Measurements from ENCODE around the gene TTR. TPM values are rescaled to one million over a fixed set of nuclear protein-coding genes. Genes with fewer than 3 reads are reported as not detected.
A peak's percentile ranks its signal among the peaks of the same experiment; 100 is the strongest.

Gene TTR
- total and polyA plus RNA-seq, 9 of the 15 experiments (the other 6 are each of a cell fraction or from before 2014, with no cell fraction given) = 0.17 to 0.53 TPM; not detected in 7

GRCh38 chr18:31565782-31566512, 25.7 kb upstream of the TTR start (continued):
- no peak for TF ChIP-seq CUX1 (CRISPR knock-in tag; IDR thresholded peaks at IDR 0.05)
- TF ChIP-seq ZNF57 (CRISPR knock-in tag; IDR thresholded peaks at IDR 0.05) = no peak

GRCh38 chr18:31566576-31567306, 24.9 kb upstream of the TTR start:
- FAIRE-seq = no peak
- intact Hi-C loops (cut with micrococcal nuclease) = no loop called here
- peak; percentile 28; the same call in 1 of the 3 replicates for ATAC-seq
- H3K4me1 ChIP-seq (replicated peaks in 1 of 2; ENCODE audit: control insufficient read depth in 2 of 2, insufficient read depth in 2 of 2, low read length in 2 of 2) = no peaks in the 10 kb centered on the region
- no peak overlapping the region for H3K4me2 ChIP-seq (ENCODE audit: insufficient read depth, low read length)
- ChIA-PET POLR2A (no interaction called here), CTCF (ENCODE audit: low intra/inter-chr PET ratio) (interaction anchor here (0.5 kb wide), 1 partner anchor 477 kb away, joined by 3 read pairs; no protein-coding TSS in a partner anchor)
- in situ Hi-C loops (cut with MboI) = no loop called here
- H3K27me3 ChIP-seq (ENCODE audit: control insufficient read depth in 2 of 2, insufficient read depth in 2 of 2, low read length in 2 of 2) = peaks cover 6 to 9% of the 10 kb centered on the region in 2 experiments; a peak in 3 of 5 replicates
- H3K9me1 ChIP-seq (ENCODE audit: control insufficient read depth, insufficient read depth, low read length) = no peaks in the 10 kb centered on the region
- no peaks in the 10 kb centered on the region for H3K36me3 ChIP-seq (ENCODE audit: control insufficient read depth, insufficient read depth, low read length)
- H2AFZ ChIP-seq (ENCODE audit: low read depth, low read length) = no peak overlapping the region
- WGBS (ENCODE audit: insufficient coverage, low coverage, missing lambda C conversion rate) = 1% methylated on average over 4 of the region's 4 CpGs
- H3K9ac ChIP-seq (ENCODE audit: insufficient read depth in 1 of 2, low read depth in 2 of 2, low read length in 2 of 2) = no peak overlapping the region
- no peaks in the 10 kb centered on the region for H3K79me2 ChIP-seq (ENCODE audit: control insufficient read depth, insufficient read depth, low read length)
- H3K27ac ChIP-seq (ENCODE audit: extremely low read depth, low read depth, low read length) = no peak overlapping the region
- no peaks in the 10 kb centered on the region for H3K9me3 ChIP-seq (replicated peaks; ENCODE audit: control insufficient read depth, insufficient read depth, low read depth, low read length)
- no TSS peak for BruUV-seq (replicated peaks)
- no peak overlapping the region for H3K4me3 ChIP-seq
- no peaks in the 10 kb centered on the region for H4K20me1 ChIP-seq (replicated peaks; ENCODE audit: control insufficient read depth, insufficient read depth, low read length)
- no peak for DNase-seq (ENCODE audit: extremely low read depth in 1 of 4, low spot score in 3 of 4)
- TF ChIP-seq ZNF3 (CRISPR knock-in tag; IDR thresholded peaks at IDR 0.05) (no peak), NRF1 (conservative IDR thresholded peaks at IDR 0.05 in 1 of 2, IDR thresholded peaks at IDR 0.05 in 1 of 2) (no peak), ELK1 (CRISPR knock-in tag; IDR thresholded peaks at IDR 0.05) (no peak), ATF6 (CRISPR knock-in tag; IDR thresholded peaks at IDR 0.05) (no peak), ZNF431 (CRISPR knock-in tag; IDR thresholded peaks at IDR 0.05) (no peak), ZNF124 (CRISPR knock-in tag; IDR thresholded peaks at IDR 0.05) (no peak), RBFOX2 (IDR thresholded peaks at IDR 0.05; ENCODE audit: low read depth, low read length) (no peak)
